HG03045 (cell line): ENCODE results near the gene PPP4R4.

Experiments
- ATAC-seq: cut with Tn5 transposase; IDR thresholded peaks from one replicate; pipeline ENCODE4 v1.9.1; 2021; ENCODE audit warnings: mild to moderate bottlenecking, moderate library complexity; ENCODE audit not compliant: unreplicated experiment

The PPP4R4 gene

GRCh38 chr14:94305620-94306019 lies 131.5 kb downstream of the PPP4R4 start:
- ATAC-seq, result no peak

GRCh38 chr14:94306047-94306978 lies 132.2 kb downstream of the PPP4R4 start:
- no peak for ATAC-seq

- ATAC-seq, result no peak
Measured at GRCh38 chr14:94307410-94307992, 133.4 kb downstream of the PPP4R4 start.

GRCh38 chr14:94309721-94310120 lies 135.6 kb downstream of the PPP4R4 start:
- no peak for ATAC-seq

- ATAC-seq, result no peak
Measured at GRCh38 chr14:94310248-94310647, 136.1 kb downstream of the PPP4R4 start.

GRCh38 chr14:94312481-94313246 lies 138.5 kb downstream of the PPP4R4 start:
- no peak for ATAC-seq

- no peak for ATAC-seq
Measured at GRCh38 chr14:94313991-94314655, 140.0 kb downstream of the PPP4R4 start.

GRCh38 chr14:94314890-94315289 lies 140.8 kb downstream of the PPP4R4 start:
- ATAC-seq, result no peak

GRCh38 chr14:94316692-94317091 lies 142.6 kb downstream of the PPP4R4 start:
- no peak for ATAC-seq

GRCh38 chr14:94317259-94317658 lies 143.1 kb downstream of the PPP4R4 start:
- no peak for ATAC-seq

- ATAC-seq, result no peak
Measured at GRCh38 chr14:94320243-94320642, 146.1 kb downstream of the PPP4R4 start.

- ATAC-seq, result no peak
Measured at GRCh38 chr14:94321421-94322271, 147.5 kb downstream of the PPP4R4 start.

GRCh38 chr14:94322648-94323570 lies 148.8 kb downstream of the PPP4R4 start, which contains the start of gene SERPINA6:
Gene SERPINA6, minus strand, starts transcription at chr14:94323336. Its CDS starts 8,688 bp downstream, at chr14:94314648.
- no peak for ATAC-seq

- no peak for ATAC-seq
Measured at GRCh38 chr14:94328196-94328595, 154.1 kb downstream of the PPP4R4 start.
